Superior temporal gyrus (tissue), 1 donor: ENCODE measurements around the gene ARG1.
A peak's percentile ranks its signal among the peaks of the same experiment; 100 is the strongest.
"Not testable (repeated sequence)": the region's sequence is repeated elsewhere in the genome, so short reads cannot be mapped to it uniquely, and the experiment has no call there.

ENCODE experiments used
- DNase-seq: peaks from one replicate; pipeline ENCODE4 v3.0.0-alpha.2; 2016; ENCODE audit errors: extremely low spot score

ARG1 gene

DNA sequence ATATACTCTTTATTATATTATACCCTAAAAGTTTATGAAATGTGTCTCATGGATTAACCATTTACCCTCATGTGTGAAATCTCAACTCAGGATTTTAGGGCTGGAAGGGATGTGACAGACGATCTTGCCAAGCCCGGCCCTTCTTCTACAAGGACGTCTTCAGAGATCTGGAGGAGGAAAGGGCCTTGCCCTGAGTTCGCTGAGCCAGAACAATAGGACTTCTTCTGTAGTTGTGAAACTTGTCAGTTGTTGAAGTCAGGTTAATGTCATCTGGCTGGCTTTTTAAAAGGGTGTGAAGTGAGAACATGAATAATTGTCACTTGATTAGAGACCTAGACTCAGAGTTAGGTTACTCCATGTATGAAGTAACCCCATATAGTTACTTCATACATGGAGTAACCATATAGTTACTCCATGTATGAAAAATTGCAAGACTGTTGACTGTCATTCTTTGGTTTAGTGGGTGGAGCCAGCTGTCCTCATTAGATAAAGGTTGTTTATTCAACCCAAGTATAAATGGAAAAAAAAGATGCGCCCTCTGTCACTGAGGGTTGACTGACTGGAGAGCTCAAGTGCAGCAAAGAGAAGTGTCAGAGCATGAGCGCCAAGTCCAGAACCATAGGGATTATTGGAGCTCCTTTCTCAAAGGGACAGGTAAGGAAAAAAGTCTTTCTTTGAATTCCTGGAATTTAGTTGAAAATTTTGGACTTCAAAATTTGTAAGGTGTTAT is at the start of gene ARG1:
TSS of gene ARG1 (plus strand) at position 541 of the 730 bp plus-strand sequence. CDS start at position 598, 57 bp downstream.
- no peak for DNase-seq

- peak; percentile 64 for DNase-seq
Measured at GRCh38 chr6:131523988-131524673, 48.9 kb upstream of the ARG1 start.

GRCh38 chr6:131524695-131525336 is 48.2 kb upstream of the ARG1 start:
- no peak for DNase-seq

- not testable (repeated sequence) for DNase-seq
Measured at GRCh38 chr6:131530936-131531335, 42.1 kb upstream of the ARG1 start.

- not testable (repeated sequence) for DNase-seq
Measured at GRCh38 chr6:131531681-131532080, 41.3 kb upstream of the ARG1 start.

- no peak for DNase-seq
Measured at GRCh38 chr6:131532580-131533039, 40.4 kb upstream of the ARG1 start.

DNA sequence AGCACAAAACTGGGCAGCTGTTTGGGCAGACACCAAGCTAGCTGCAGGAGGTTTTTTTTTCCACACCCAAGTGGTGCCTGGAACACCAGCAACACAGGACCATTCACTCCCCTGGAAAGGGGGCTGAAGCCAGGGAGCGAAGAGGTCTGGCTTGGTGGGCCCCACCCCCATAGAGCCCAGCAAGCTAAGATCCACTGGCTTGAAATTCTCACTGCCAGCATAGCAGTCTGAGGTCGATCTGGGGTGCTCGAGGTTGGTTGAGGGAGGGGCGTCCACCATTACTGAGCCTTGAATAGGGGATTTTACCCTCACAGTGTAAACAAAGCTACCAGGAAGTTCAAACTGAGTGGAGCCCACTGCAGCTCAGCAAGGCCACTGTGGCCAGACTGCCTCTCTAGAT is 34.4 kb upstream of the ARG1 start:
- DNase-seq, result not testable (repeated sequence)

DNA sequence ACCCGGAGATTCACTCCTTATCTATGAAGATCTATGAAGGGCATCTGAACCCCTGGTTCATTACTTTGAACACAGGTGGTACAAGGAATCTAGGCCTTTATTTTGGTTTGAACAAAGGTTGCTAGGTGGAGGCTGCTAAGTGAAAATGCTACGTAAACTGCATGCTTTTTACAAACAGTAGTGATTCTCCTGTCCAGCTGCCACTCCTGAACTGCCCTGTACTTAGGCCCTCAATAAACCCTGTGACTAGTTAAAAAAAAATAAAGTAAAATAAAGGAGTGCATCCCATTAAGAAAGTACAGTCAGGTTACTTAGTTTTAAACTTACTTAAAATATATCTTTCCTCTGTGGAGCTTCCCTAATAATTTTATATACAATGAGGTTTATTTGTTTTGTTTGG is 27.7 kb upstream of the ARG1 start:
- DNase-seq, result no peak

GRCh38 chr6:131547488-131547887 is 25.5 kb upstream of the ARG1 start:
- no peak for DNase-seq

DNA sequence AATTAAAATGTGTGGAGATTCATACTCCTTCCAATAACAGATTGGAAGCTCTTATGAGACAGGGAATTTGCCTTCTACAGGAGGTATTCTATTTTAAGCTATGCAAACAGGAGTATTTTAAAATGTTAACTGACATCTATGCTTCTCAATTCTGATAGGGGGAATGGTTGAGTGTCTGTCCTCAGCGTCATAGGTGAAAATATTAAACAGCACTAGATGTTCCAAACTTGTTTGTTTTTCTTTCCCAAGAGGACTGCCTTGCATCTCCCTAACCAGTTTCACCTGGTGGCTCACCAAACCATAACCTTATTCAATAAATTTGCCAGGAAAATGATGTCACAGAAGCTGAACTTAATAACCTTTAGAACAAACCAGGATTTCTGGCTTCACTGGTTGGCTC is 24.6 kb upstream of the ARG1 start:
- no peak for DNase-seq

DNA sequence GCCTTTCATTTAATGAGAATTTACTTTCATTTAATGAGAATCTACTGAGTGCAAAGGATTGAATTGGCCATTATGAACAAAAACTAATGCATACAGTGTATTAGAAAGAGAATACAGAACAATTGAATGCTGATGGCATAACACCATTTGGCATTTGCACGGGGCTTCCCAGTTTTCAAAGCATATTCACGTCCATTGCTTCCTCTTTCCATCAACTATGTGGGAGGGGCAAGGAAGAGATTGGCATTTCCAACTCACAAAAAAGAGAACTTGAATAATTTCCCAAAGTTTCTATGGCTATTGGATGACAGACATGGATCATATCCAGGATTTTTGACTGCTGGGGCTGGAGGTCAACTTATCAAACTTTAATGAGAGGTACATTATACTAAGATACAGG is 23.2 kb upstream of the ARG1 start:
- no peak for DNase-seq

DNA sequence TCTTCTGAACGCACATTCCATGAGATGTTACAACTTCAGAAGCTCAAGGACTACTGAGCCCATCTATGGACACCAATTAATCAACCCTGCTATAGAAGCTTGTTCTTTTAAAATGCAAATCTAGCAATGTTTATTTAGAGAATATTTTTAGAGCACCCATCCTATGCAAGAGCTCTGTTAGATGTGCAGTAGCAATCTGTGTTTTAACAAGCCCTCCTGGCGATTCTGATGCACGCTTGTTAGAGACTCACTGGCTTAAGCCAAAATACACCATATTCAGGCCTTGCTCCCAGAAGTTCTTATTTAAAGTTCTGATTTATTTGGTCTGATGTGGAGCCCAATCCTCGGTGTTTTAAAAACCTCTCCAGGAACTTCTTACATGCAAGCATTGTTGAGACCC is 21.1 kb upstream of the ARG1 start:
- DNase-seq, result no peak

GRCh38 chr6:131552572-131552971 is 20.5 kb upstream of the ARG1 start:
- no peak for DNase-seq

DNA sequence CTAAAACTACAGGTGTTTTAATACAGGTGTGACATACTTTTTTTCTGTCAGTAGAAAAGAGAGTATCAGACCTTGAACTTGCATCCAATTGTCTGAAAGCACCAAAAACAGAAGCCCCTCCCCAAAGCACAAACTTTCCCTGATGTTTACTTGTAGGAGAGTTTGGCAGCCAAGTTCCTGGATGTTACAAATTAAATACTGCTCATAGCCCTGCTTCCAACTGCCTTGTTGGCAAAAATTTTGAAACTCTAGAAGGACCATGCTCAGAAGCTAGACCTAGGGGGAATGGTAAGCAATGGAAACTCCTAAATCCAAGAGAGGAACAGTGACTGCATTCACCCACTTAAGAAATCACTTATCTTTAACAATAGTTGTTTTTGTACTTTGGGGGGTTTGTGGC is 17.0 kb upstream of the ARG1 start:
- no peak for DNase-seq

GRCh38 chr6:131558922-131559321 is 14.1 kb upstream of the ARG1 start:
- no peak for DNase-seq

GRCh38 chr6:131561925-131562707 is 10.9 kb upstream of the ARG1 start:
- no peak for DNase-seq

GRCh38 chr6:131565056-131565455 is 8.0 kb upstream of the ARG1 start:
- DNase-seq, result no peak

GRCh38 chr6:131568726-131569125 is 4.3 kb upstream of the ARG1 start:
- DNase-seq, result no peak

DNA sequence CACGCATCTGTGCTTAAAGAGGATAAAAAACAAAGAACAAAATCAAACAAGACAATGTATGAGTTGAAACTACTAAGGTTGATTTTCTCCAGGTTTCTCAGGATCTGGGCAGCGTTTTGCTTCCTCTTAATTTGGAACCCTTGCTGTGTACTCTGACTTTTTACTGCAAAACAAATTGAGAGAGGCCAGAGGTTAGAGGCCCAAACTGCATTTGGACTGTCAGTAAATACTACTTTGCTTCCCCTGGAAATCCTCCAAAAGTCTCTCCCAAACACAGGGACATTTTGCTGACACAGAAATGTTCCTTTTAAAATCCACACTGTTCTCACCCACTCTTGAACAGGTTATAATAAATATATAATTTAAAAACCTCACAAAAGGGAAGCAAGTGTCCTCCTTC is 1.1 kb downstream of the ARG1 start:
- DNase-seq, result no peak

DNA sequence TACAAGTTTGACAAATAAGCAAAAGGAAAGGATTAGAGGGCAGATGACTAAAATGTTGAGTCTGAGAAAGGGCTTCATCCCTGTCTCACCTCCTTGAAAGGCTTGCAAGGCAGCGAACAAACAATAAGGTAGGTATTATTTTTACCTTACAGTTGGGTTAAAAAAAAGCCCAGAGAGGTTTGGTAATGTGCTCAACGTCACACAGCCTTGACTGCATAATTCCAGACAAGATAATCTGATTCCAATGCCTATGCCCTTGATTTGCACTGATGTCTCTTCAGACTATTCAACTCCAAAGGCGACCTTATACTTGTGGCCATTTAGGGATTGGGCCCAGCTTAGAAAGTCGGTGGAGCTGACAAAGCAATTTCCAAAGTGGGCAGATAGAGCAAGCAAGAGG is 1.7 kb downstream of the ARG1 start:
- no peak for DNase-seq

DNA sequence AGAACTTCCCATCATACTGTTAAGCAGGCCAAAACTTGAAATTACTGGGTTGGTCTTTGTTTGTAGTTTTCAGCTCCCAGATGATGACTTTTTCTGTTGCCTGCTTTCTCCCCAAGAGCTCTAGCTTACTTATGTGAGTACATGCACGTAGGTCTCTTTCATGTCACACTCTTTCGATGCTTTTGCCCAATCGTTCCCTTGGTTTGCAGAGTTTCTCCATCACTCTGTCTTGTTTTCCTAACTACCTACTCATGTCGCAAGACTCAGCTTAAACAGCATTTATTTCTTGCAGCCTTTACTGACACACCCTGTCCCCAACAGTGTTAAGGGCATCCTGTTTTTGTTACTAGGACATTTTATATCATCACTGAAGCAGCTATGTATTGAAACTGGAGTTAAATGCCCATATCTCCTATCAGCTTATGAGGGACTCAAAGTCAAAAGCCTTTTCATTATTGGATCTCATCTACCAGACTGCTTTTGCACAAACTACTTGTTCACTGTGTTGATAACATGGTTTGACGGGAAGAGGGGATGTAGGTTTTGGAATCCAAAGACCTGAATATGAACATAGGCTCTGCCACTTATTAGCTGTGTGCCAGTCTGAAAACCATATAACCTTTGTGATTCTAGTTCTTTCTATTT is 2.9 kb downstream of the ARG1 start:
- DNase-seq, result no peak

- no peak for DNase-seq
Measured at GRCh38 chr6:131581523-131581922, 8.5 kb downstream of the ARG1 start.
